ENCODE results near the gene NPAS2.

NPAS2 gene

DNA sequence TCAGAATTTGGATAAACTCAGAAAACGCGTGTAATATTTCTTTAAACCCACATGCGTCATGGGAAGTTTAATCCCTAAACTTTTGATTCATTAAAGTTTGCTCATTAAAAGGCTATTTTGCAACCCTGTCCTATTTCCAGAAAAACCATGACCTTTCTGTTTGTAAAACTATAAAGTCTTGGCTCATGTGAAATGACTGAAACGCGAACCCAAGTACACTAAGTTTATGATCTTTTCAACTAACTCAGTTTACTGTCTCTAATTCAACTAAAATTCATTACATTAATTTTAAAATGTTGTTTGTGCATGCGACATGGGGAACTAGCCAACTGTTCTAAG, 178.3 kb downstream of the NPAS2 start:
- Histone ChIP-seq H3K23ac (ENCODE audit: low read length) (no peak overlapping the region), H3K9ac (ENCODE audit: low read length) (no peak overlapping the region), H2BK5ac (ENCODE audit: low read length) (no peak overlapping the region), H3K79me2 (ENCODE audit: control insufficient read depth, insufficient read depth, low read length) (peaks cover 10% of the 10 kb centered on the region), H3K79me1 (ENCODE audit: low read length) (no peaks in the 10 kb centered on the region), H3K27me3 (ENCODE audit: insufficient read depth, low read length, poor library complexity) (no peaks in the 10 kb centered on the region), H2AK5ac (ENCODE audit: low read length) (no peak overlapping the region), H3K4me3 (ENCODE audit: low read length) (no peak overlapping the region), H4K5ac (ENCODE audit: low read length) (no peak overlapping the region), H3K18ac (ENCODE audit: low read length) (no peak overlapping the region), H4K8ac (ENCODE audit: low read depth, low read length) (no peak overlapping the region), H3K4me2 (ENCODE audit: low read length) (no peak overlapping the region), H3K4ac (ENCODE audit: low read depth, low read length) (no peak overlapping the region), H2BK120ac (ENCODE audit: low read depth, low read length) (no peak overlapping the region), H3K56ac (ENCODE audit: low read length) (no peak overlapping the region), H3K27ac (ENCODE audit: low read depth, low read length) (no peak overlapping the region), H3K36me3 (ENCODE audit: control insufficient read depth, insufficient read depth, low read length) (no peaks in the 10 kb centered on the region), H3K4me1 (ENCODE audit: control insufficient read depth, low read depth, low read length) (no peaks in the 10 kb centered on the region), H2BK15ac (replicated peaks; ENCODE audit: low read depth) (no peak overlapping the region)
- no CpG with 5 or more reads among the region's 6 CpGs for WGBS (ENCODE audit: extremely low coverage, insufficient coverage, low lambda C conversion rate)
- DNase-seq: no peak

DNA sequence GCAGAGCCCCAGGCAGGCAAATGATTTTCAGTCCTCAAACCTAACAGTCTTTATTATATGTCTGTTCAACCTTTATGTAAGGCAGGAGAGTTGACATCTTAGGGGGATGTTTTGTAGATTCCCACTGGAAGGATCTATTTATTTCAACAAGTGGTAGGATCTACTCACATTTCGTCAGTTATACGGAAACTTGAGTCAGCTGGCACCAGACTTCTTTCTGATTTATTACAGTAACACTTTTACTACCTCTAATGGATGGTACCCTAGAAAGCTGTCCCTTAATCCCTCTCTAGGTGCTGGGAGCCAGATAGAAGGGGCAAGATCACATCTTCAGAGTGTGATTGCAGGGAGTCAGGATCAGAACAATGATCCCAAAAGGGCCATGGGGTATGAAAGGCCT, 180.1 kb downstream of the NPAS2 start:
- Histone ChIP-seq H4K8ac (ENCODE audit: low read depth, low read length) (no peak overlapping the region), H3K4me1 (ENCODE audit: control insufficient read depth, low read depth, low read length) (peaks cover 6% of the 10 kb centered on the region), H3K27ac (ENCODE audit: low read depth, low read length) (no peak overlapping the region), H2BK120ac (ENCODE audit: low read depth, low read length) (no peak overlapping the region), H3K79me1 (ENCODE audit: low read length) (peaks cover 8% of the 10 kb centered on the region), H2BK5ac (ENCODE audit: low read length) (no peak overlapping the region), H3K4me2 (ENCODE audit: low read length) (no peak overlapping the region), H3K56ac (ENCODE audit: low read length) (no peak overlapping the region), H3K79me2 (ENCODE audit: control insufficient read depth, insufficient read depth, low read length) (peaks cover 28% of the 10 kb centered on the region), H3K4ac (ENCODE audit: low read depth, low read length) (no peak overlapping the region), H3K4me3 (ENCODE audit: low read length) (no peak overlapping the region), H3K23ac (ENCODE audit: low read length) (no peak overlapping the region), H3K27me3 (ENCODE audit: insufficient read depth, low read length, poor library complexity) (no peaks in the 10 kb centered on the region), H3K9ac (ENCODE audit: low read length) (no peak overlapping the region), H3K36me3 (ENCODE audit: control insufficient read depth, insufficient read depth, low read length) (peaks cover 11% of the 10 kb centered on the region), H2BK15ac (replicated peaks; ENCODE audit: low read depth) (no peak overlapping the region), H2AK5ac (ENCODE audit: low read length) (no peak overlapping the region), H4K5ac (ENCODE audit: low read length) (no peak overlapping the region), H3K18ac (ENCODE audit: low read length) (no peak overlapping the region)
- no peak for DNase-seq
- WGBS (ENCODE audit: extremely low coverage, insufficient coverage, low lambda C conversion rate): no CpG with 5 or more reads among the region's 2 CpGs

DNA sequence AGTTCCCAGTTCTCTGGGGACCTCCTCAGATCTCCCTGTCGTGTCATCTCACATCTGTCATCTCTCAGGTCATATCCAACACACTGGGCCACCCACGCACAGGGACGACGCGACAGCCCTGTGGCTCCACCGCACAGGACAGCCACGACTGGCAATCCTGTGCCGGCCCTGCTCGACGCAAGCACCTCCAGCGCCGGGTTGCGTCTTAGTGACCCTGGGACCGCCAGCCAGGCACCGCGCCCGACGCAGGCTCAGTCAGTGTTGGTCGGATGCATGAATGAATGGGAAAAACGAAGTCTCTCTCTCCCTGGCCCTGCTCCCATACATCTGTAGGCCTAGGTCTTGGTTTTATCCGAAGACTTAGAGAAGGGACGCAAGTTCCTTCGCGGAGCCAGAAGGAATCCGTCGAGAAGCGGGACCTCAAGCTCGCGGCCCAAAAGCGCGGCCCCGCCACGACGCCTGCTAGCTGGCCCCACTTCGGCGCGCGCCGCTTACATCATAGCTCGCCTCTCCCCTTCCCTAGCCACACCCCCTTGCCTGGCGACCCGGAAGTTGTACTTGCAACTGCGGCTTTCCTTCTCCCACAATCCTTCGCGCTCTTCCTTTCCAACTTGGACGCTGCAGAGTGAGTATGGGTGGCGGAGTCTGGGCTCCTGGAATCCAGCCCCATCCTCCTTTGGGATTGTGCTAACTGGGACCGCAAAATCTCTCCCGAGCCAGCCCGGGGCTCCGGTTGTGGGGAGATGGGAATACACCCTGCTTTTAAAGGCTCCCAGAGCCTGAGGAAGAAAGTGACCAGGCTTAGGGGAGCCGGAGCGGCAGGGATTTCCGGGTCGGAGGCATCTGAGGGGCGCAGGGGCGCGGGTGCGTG, 182.0 kb downstream of the NPAS2 start, which contains the start of gene RPL31:
RPL31 (plus strand) TSS at position 599 of the 871 bp plus-strand sequence. CDS start 413 bp downstream, outside the sequence.
- Histone ChIP-seq H4K8ac (ENCODE audit: low read depth, low read length) (peak within 1 kb of the TSS; percentile 69), H3K4me1 (ENCODE audit: control insufficient read depth, low read depth, low read length) (peaks cover 6% of the 10 kb centered on the region), H2BK5ac (ENCODE audit: low read length) (peak within 1 kb of the TSS; percentile 27), H3K27ac (ENCODE audit: low read depth, low read length) (peak within 1 kb of the TSS; percentile 63), H2AK5ac (ENCODE audit: low read length) (peak within 1 kb of the TSS; percentile 72), H3K4me3 (ENCODE audit: low read length) (peak within 1 kb of the TSS; percentile 98), H2BK120ac (ENCODE audit: low read depth, low read length) (no peak within 1 kb of the TSS), H3K4ac (ENCODE audit: low read depth, low read length) (peak within 1 kb of the TSS; percentile 44), H3K36me3 (ENCODE audit: control insufficient read depth, insufficient read depth, low read length) (peaks cover 15% of the 10 kb centered on the region), H3K79me1 (ENCODE audit: low read length) (peaks cover 8% of the 10 kb centered on the region), H3K79me2 (ENCODE audit: control insufficient read depth, insufficient read depth, low read length) (peaks cover 33% of the 10 kb centered on the region), H3K23ac (ENCODE audit: low read length) (peak within 1 kb of the TSS; percentile 83), H3K56ac (ENCODE audit: low read length) (peak within 1 kb of the TSS; percentile 97), H3K9ac (ENCODE audit: low read length) (peak within 1 kb of the TSS; percentile 97), H3K27me3 (ENCODE audit: insufficient read depth, low read length, poor library complexity) (no peaks in the 10 kb centered on the region), H4K5ac (ENCODE audit: low read length) (no peak within 1 kb of the TSS), H2BK15ac (replicated peaks; ENCODE audit: low read depth) (no peak within 1 kb of the TSS), H3K18ac (ENCODE audit: low read length) (peak within 1 kb of the TSS; percentile 25), H3K4me2 (ENCODE audit: low read length) (peak within 1 kb of the TSS; percentile 84)
- DNase-seq: peak; percentile 99
- WGBS (ENCODE audit: extremely low coverage, insufficient coverage, low lambda C conversion rate): no CpG with 5 or more reads among the region's 59 CpGs

DNA sequence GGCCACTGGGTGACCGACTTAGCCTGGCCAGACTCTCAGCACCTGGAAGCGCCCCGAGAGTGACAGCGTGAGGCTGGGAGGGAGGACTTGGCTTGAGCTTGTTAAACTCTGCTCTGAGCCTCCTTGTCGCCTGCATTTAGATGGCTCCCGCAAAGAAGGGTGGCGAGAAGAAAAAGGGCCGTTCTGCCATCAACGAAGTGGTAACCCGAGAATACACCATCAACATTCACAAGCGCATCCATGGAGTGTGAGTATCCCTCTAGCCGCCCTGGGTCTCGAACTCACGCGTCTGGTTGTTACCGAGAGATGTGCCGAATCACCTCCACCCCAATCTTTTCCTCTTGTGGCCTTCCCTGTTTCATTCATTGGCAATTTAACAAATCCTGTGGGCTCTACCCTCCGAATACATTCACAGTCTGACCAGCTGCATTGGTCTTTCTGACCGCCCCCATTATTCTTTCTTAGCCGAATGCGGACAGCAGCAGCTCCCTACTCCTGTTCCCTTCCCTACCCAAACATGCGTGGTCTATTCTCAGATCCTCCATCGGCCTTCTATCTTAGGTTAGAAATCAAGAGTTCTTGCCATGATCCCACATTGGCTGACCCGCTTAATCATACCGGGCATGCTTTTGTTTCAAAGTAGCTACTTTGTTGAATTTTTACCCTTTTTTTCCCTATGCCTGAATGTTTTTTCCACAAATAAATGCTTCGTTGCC, 182.8 kb downstream of the NPAS2 start:
- Histone ChIP-seq H4K5ac (ENCODE audit: low read length) (no peak overlapping the region), H2BK120ac (ENCODE audit: low read depth, low read length) (no peak overlapping the region), H3K4ac (ENCODE audit: low read depth, low read length) (peak overlapping the region; percentile 44), H3K27ac (ENCODE audit: low read depth, low read length) (peak overlapping the region; percentile 63), H3K4me3 (ENCODE audit: low read length) (peak overlapping the region; percentile 98), H3K4me2 (ENCODE audit: low read length) (peak overlapping the region; percentile 84), H3K36me3 (ENCODE audit: control insufficient read depth, insufficient read depth, low read length) (peaks cover 19% of the 10 kb centered on the region), H3K4me1 (ENCODE audit: control insufficient read depth, low read depth, low read length) (peaks cover 6% of the 10 kb centered on the region), H3K79me2 (ENCODE audit: control insufficient read depth, insufficient read depth, low read length) (peaks cover 33% of the 10 kb centered on the region), H2BK15ac (replicated peaks; ENCODE audit: low read depth) (no peak overlapping the region), H3K56ac (ENCODE audit: low read length) (peak overlapping the region; percentile 97), H3K9ac (ENCODE audit: low read length) (peak overlapping the region; percentile 97), H3K27me3 (ENCODE audit: insufficient read depth, low read length, poor library complexity) (no peaks in the 10 kb centered on the region), H3K18ac (ENCODE audit: low read length) (peak overlapping the region; percentile 25), H2BK5ac (ENCODE audit: low read length) (peak overlapping the region; percentile 27), H4K8ac (ENCODE audit: low read depth, low read length) (no peak overlapping the region), H3K23ac (ENCODE audit: low read length) (peak overlapping the region; percentile 83), H2AK5ac (ENCODE audit: low read length) (peak overlapping the region; percentile 72), H3K79me1 (ENCODE audit: low read length) (peaks cover 8% of the 10 kb centered on the region)
- DNase-seq: no peak
- WGBS (ENCODE audit: extremely low coverage, insufficient coverage, low lambda C conversion rate): no CpG with 5 or more reads among the region's 26 CpGs

GRCh38 chr2:101003278-101003775, 183.4 kb downstream of the NPAS2 start:
- peak overlapping the region; percentile 98 for H3K4me3 ChIP-seq (ENCODE audit: low read length)
- H2AK5ac ChIP-seq (ENCODE audit: low read length): no peak overlapping the region
- peak overlapping the region; percentile 97 for H3K56ac ChIP-seq (ENCODE audit: low read length)
- peaks cover 8% of the 10 kb centered on the region for H3K79me1 ChIP-seq (ENCODE audit: low read length)
- peaks cover 33% of the 10 kb centered on the region for H3K79me2 ChIP-seq (ENCODE audit: control insufficient read depth, insufficient read depth, low read length)
- H3K4ac ChIP-seq (ENCODE audit: low read depth, low read length): no peak overlapping the region
- H3K27ac ChIP-seq (ENCODE audit: low read depth, low read length): peak overlapping the region; percentile 63
- H3K4me1 ChIP-seq (ENCODE audit: control insufficient read depth, low read depth, low read length): peaks cover 6% of the 10 kb centered on the region
- H3K9ac ChIP-seq (ENCODE audit: low read length): peak overlapping the region; percentile 97
- H2BK120ac ChIP-seq (ENCODE audit: low read depth, low read length): no peak overlapping the region
- H2BK5ac ChIP-seq (ENCODE audit: low read length): peak overlapping the region; percentile 27
- H4K8ac ChIP-seq (ENCODE audit: low read depth, low read length): no peak overlapping the region
- peaks cover 19% of the 10 kb centered on the region for H3K36me3 ChIP-seq (ENCODE audit: control insufficient read depth, insufficient read depth, low read length)
- DNase-seq: peak; percentile 25
- no peak overlapping the region for H3K23ac ChIP-seq (ENCODE audit: low read length)
- no peaks in the 10 kb centered on the region for H3K27me3 ChIP-seq (ENCODE audit: insufficient read depth, low read length, poor library complexity)
- no peak overlapping the region for H2BK15ac ChIP-seq (replicated peaks; ENCODE audit: low read depth)
- no CpG with 5 or more reads among the region's 12 CpGs for WGBS (ENCODE audit: extremely low coverage, insufficient coverage, low lambda C conversion rate)
- H3K4me2 ChIP-seq (ENCODE audit: low read length): peak overlapping the region; percentile 84
- no peak overlapping the region for H3K18ac ChIP-seq (ENCODE audit: low read length)
- H4K5ac ChIP-seq (ENCODE audit: low read length): no peak overlapping the region

All from mesendoderm (in vitro differentiated cells).